Sigmoid colon (tissue), 7 donors: Measurements from ENCODE around the gene DIPK1B. TPM values are rescaled to one million over a fixed set of nuclear protein-coding genes. Genes with fewer than 3 reads are reported as not detected.

ENCODE experiments used
- DNase-seq: peaks from one replicate; pipeline ENCODE4 v3.0.0-alpha.2; 2019
- H3K27ac ChIP-seq, 4 donors: fragments of 200-600 bp; sonication (generic); one replicate each; pipeline ENCODE4 v1.5.1; 2016 to 2019; ENCODE audit warnings: mild to moderate bottlenecking in 1 of 4
- H3K27me3 ChIP-seq, 3 donors: fragments of 200-600 bp; sonication (generic); one replicate each; pipeline ENCODE4 v1.5.1; 2019; ENCODE audit warnings: mild to moderate bottlenecking in 1 of 3
- H3K36me3 ChIP-seq, 4 donors: fragments of 200-600 bp; sonication (generic); one replicate each; pipeline ENCODE4 v1.5.1; 2016 to 2019
- H3K4me1 ChIP-seq, 4 donors: fragments of 200-600 bp; sonication (generic); one replicate each; pipeline ENCODE4 v1.5.1; 2017 to 2019
- H3K4me3 ChIP-seq, 4 donors: fragments of 200-600 bp; sonication (generic); one replicate each; pipeline ENCODE4 v1.5.1; 2017 to 2019; ENCODE audit warnings: mild to moderate bottlenecking in 2 of 4, moderate library complexity in 1 of 4
- H3K9me3 ChIP-seq, 4 donors: fragments of 200-600 bp in 3 of 4; sonication (generic) in 3 of 4; one replicate each; pipeline versions ENCODE4 v1.5.1 to v1.6.1; 2013 to 2019
- CTCF ChIP-seq, 4 experiments: fragments of 450-650 bp in 3 of 4; fragments of 200-600 bp in 1 of 4; IDR thresholded peaks; one replicate each; pipeline ENCODE4 v1.5.1; 2016 to 2019; ENCODE audit warnings: antibody characterized with exemption in 4 of 4, mild to moderate bottlenecking in 3 of 4, moderate library complexity in 2 of 4
- EP300 ChIP-seq, 4 donors: sonication (generic); formaldehyde crosslinking; IDR thresholded peaks; one replicate each; pipeline ENCODE4 v1.6.1; 2017; ENCODE audit warnings: antibody characterized with exemption in 4 of 4
- POLR2A ChIP-seq, 2 donors: fragments of 450-650 bp; IDR thresholded peaks; one replicate each; pipeline ENCODE4 v1.6.1; 2016; ENCODE audit warnings: antibody characterized with exemption in 2 of 2, mild to moderate bottlenecking in 2 of 2, moderate library complexity in 2 of 2
- POLR2AphosphoS5 ChIP-seq, 4 donors: sonication (generic); formaldehyde crosslinking; IDR thresholded peaks; one replicate each; pipeline ENCODE4 v1.6.1; 2017; ENCODE audit warnings: antibody characterized with exemption in 4 of 4
- WGBS, 2 donors: extraction: QIAGEN DNeasy Blood & Tissue Kit; methylation state at CpG; one replicate each; pipeline ENCODE4 v1.1.7; 2013; 5-methylcytosine and 5-hydroxymethylcytosine counted together
- intact Hi-C: fragments of 100-400 bp; cut with DNase I; formaldehyde crosslinking; loops from one replicate; pipeline ENCODE4 v1.15.1; 2023
- polyA plus RNA-seq, 3 donors: library from polyadenylated mRNA; stranded (reverse); fragments of 200-250 nt; gene quantifications; one replicate each; pipeline ENCODE4 v1.2.3, GENCODE V29; 2013
- total RNA-seq, 4 donors: library from RNA; depleted of rRNA; stranded (reverse); fragments of >200 nt; gene quantifications; one replicate each; pipeline ENCODE4 v1.1.0, GENCODE V29; 2016
- donor health status: healthy with polysubstance abuse.
- donor health status: Bipolar disorder and iron deficiency.
- donor health status: healthy.

DIPK1B gene
- total and polyA plus RNA-seq, 7 donors, result 0.23 to 18.3 (median 9.6) TPM

GRCh38 chr9:136689108-136689460 is 23.3 kb upstream of the DIPK1B start:
- Histone ChIP-seq H3K9me3 (no peaks in the 10 kb centered on the region), H3K4me3 (no peak overlapping the region), H3K27ac (peak overlapping the region in 1 of 4 donors; percentile 76), H3K27me3 (no peaks in the 10 kb centered on the region), H3K36me3 (no peaks in the 10 kb centered on the region), H3K4me1 (peaks cover 0 to 55% (median 46%) of the 10 kb centered on the region in 4 donors)
- DNase-seq, result no peak
- 63 to 77% methylated on average over 7 of the region's 7 CpGs for WGBS, 2 donors
- TF ChIP-seq POLR2AphosphoS5 (IDR thresholded peaks at IDR 0.05) (no peak), POLR2A (IDR thresholded peaks at IDR 0.05) (no peak), CTCF (IDR thresholded peaks at IDR 0.05) (no peak), EP300 (IDR thresholded peaks at IDR 0.05) (no peak)
- intact Hi-C loops, result no loop called here

- no peak overlapping the region for H3K4me3 ChIP-seq
- 88 to 90% methylated on average over 25 of the region's 25 CpGs for WGBS, 2 donors
- no peak for TF ChIP-seq POLR2A (IDR thresholded peaks at IDR 0.05)
- TF ChIP-seq CTCF (IDR thresholded peaks at IDR 0.05), result no peak
- TF ChIP-seq POLR2AphosphoS5 (IDR thresholded peaks at IDR 0.05), result no peak
- no peak for TF ChIP-seq EP300 (IDR thresholded peaks at IDR 0.05)
- H3K9me3 ChIP-seq, result no peaks in the 10 kb centered on the region
- peaks cover 0 to 58% (median 45%) of the 10 kb centered on the region in 4 donors for H3K4me1 ChIP-seq
- DNase-seq, result no peak
- no peaks in the 10 kb centered on the region for H3K27me3 ChIP-seq
- intact Hi-C loops, result loop anchor here (5.0 kb wide), 1 partner anchor 203 kb away; no protein-coding TSS in a partner anchor
- H3K36me3 ChIP-seq, result no peaks in the 10 kb centered on the region
- peak overlapping the region; percentile 64 to 78 (median 74) for H3K27ac ChIP-seq
Measured at GRCh38 chr9:136690104-136690805, 22.1 kb upstream of the DIPK1B start.

- no peak for TF ChIP-seq EP300 (IDR thresholded peaks at IDR 0.05)
- no peak for TF ChIP-seq CTCF (IDR thresholded peaks at IDR 0.05)
- TF ChIP-seq POLR2AphosphoS5 (IDR thresholded peaks at IDR 0.05), result no peak
- no peak for TF ChIP-seq POLR2A (IDR thresholded peaks at IDR 0.05)
- WGBS, 2 donors, result 77 to 81% methylated on average over 15 of the region's 15 CpGs
- Histone ChIP-seq H3K9me3 (no peaks in the 10 kb centered on the region), H3K36me3 (no peaks in the 10 kb centered on the region), H3K27ac (peak overlapping the region; percentile 64 to 78 (median 74)), H3K27me3 (no peaks in the 10 kb centered on the region), H3K4me3 (no peak overlapping the region), H3K4me1 (peaks cover 0 to 58% (median 42%) of the 10 kb centered on the region in 4 donors)
- intact Hi-C loops, result loop anchor here (5.0 kb wide), 1 partner anchor 204 kb away; no protein-coding TSS in a partner anchor
- peak; percentile 80 for DNase-seq
Measured at GRCh38 chr9:136690806-136691261, 21.5 kb upstream of the DIPK1B start.

- no peak for DNase-seq
- intact Hi-C loops, result loop anchor here (5.0 kb wide), 1 partner anchor 204 kb away; no protein-coding TSS in a partner anchor
- no peak for TF ChIP-seq CTCF (IDR thresholded peaks at IDR 0.05)
- TF ChIP-seq POLR2AphosphoS5 (IDR thresholded peaks at IDR 0.05), result no peak
- TF ChIP-seq POLR2A (IDR thresholded peaks at IDR 0.05), result no peak
- TF ChIP-seq EP300 (IDR thresholded peaks at IDR 0.05), result no peak
- H3K27me3 ChIP-seq, result no peaks in the 10 kb centered on the region
- 84 to 90% methylated on average over 29 of the region's 29 CpGs for WGBS, 2 donors
- H3K27ac ChIP-seq, result peak overlapping the region; percentile 64 to 78 (median 74)
- peaks cover 0 to 52% (median 37%) of the 10 kb centered on the region in 4 donors for H3K4me1 ChIP-seq
- H3K9me3 ChIP-seq, result no peaks in the 10 kb centered on the region
- no peak overlapping the region for H3K4me3 ChIP-seq
- no peaks in the 10 kb centered on the region for H3K36me3 ChIP-seq
Measured at GRCh38 chr9:136691316-136692184, 20.8 kb upstream of the DIPK1B start.
